ENCODE results near the gene CIDEB. TPM values are rescaled to one million over a fixed set of nuclear protein-coding genes. Genes with fewer than 3 reads are reported as not detected.

CIDEB gene
- total and polyA plus RNA-seq, 10 of the 15 experiments (the other 5 are each of a cell fraction or from before 2014, with no cell fraction given): 0.34 to 6.3 (median 3.2) TPM

DNA sequence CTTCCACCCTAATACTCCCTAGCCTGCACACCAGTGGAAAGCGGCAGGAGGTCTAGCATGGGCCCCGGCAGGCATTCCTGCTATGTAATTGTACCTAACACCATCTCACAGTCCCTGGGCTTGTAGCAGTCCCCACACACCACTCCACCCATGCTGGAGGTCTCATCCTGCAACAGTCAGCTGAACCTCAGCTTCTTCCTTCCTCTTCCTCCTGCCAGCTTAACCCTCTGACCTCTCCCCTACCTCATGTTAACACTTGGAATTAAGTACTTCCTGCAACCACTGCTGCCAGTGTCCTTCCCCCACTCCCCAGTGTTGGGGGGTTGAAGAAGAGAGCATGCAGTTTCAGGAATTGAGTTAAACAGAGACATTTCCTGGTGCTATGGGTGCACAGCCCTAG, 19.5 kb upstream of the CIDEB start:
- no peaks in the 10 kb centered on the region for H3K36me3 ChIP-seq (ENCODE audit: control insufficient read depth in 2 of 2, insufficient read depth in 2 of 2, low read length in 1 of 2)
- H3K27ac ChIP-seq (ENCODE audit: control insufficient read depth, insufficient read depth): no peak overlapping the region
- ATAC-seq (no peak), FAIRE-seq (no peak), DNase-seq (ENCODE audit: low read depth, low spot score) (no peak)
- in situ Hi-C loops (cut with MboI) (no loop called here), intact Hi-C loops (cut with micrococcal nuclease; ENCODE audit: unreplicated experiment) (no loop called here)
- peaks cover 1% of the 10 kb centered on the region for H3K4me1 ChIP-seq (ENCODE audit: control insufficient read depth, insufficient read depth, low read length)
- H3K9ac ChIP-seq (ENCODE audit: control insufficient read depth, insufficient read depth, low read length): no peak overlapping the region
- POLR2A ChIA-PET: interaction anchor here (0.6 to 1.4 kb wide), 4 partner anchors 15 to 103 kb away, joined by 3 to 7 read pairs (median 4); partner anchors contain the start of gene KHNYN
- H4K20me1 ChIP-seq (ENCODE audit: control insufficient read depth, insufficient read depth): no peaks in the 10 kb centered on the region
- SMC1A ChIA-PET (ENCODE audit: uncharacterized antibody, unreplicated experiment): interaction anchor here (0.7 to 1.6 kb wide), 3 partner anchors 104 to 219 kb away, joined by 3 to 6 read pairs (median 3); no protein-coding TSS in a partner anchor
- H3K4me2 ChIP-seq (ENCODE audit: control insufficient read depth, insufficient read depth): no peak overlapping the region
- RAD21 ChIA-PET (ENCODE audit: unreplicated experiment): interaction anchor here (1.1 to 3.9 kb wide), 4 partner anchors 18 to 104 kb away, joined by 3 to 26 read pairs (median 4); partner anchors contain the start of gene TINF2
- TF ChIP-seq IRF3 (IDR thresholded peaks at IDR 0.05) (no peak), BACH1 (IDR thresholded peaks at IDR 0.05; ENCODE audit: borderline replicate concordance) (no peak), SMC3 (IDR thresholded peaks at IDR 0.05; ENCODE audit: borderline replicate concordance, low read length) (no peak), ZNF274 (IDR thresholded peaks at IDR 0.05; ENCODE audit: insufficient read depth, insufficient read length) (no peak), ZBED1 (IDR thresholded peaks at IDR 0.05; ENCODE audit: borderline replicate concordance) (no peak), EGR1 (IDR thresholded peaks at IDR 0.05; ENCODE audit: borderline replicate concordance in 1 of 2, low read depth in 2 of 2, low read length in 2 of 2) (no peak), SIN3A (IDR thresholded peaks at IDR 0.05; ENCODE audit: low read depth, low read length) (no peak)
- CTCF ChIA-PET: interaction anchor here (0.8 to 16.6 kb wide), 9 partner anchors 9 to 112 kb away, joined by 3 to 452 read pairs (median 5); partner anchors contain the start of genes CBLN3, CIDEB, KHNYN and LTB4R
- H3K9me3 ChIP-seq (replicated peaks; ENCODE audit: control insufficient read depth, insufficient read depth, low read length): no peaks in the 10 kb centered on the region
- H3K79me2 ChIP-seq (ENCODE audit: control insufficient read depth, insufficient read depth, low read length): no peaks in the 10 kb centered on the region
- no TSS peak for BruUV-seq (replicated peaks)
- no peak overlapping the region for H3K4me3 ChIP-seq
- H2AFZ ChIP-seq (ENCODE audit: control insufficient read depth, low read depth, low read length): no peak overlapping the region
- H3K27me3 ChIP-seq (replicated peaks in 1 of 2; ENCODE audit: control insufficient read depth in 2 of 2, insufficient read depth in 2 of 2, low read length in 1 of 2): no peaks in the 10 kb centered on the region
- 46% methylated on average over 2 of the region's 2 CpGs for WGBS (ENCODE audit: insufficient coverage, insufficient replicate concordance, low lambda C conversion rate, missing lambda C conversion rate)
